GM19397 (cell line): Measurements from ENCODE around the gene CYP2S1.
"Not testable (repeated sequence)": the region's sequence is repeated elsewhere in the genome, so short reads cannot be mapped to it uniquely, and the experiment has no call there.

Experiments
- ATAC-seq: cut with Tn5 transposase; IDR thresholded peaks from one replicate; pipeline ENCODE4 v1.9.1; 2021; ENCODE audit warnings: mild to moderate bottlenecking, moderate library complexity; ENCODE audit not compliant: unreplicated experiment

The CYP2S1 gene, protein sequence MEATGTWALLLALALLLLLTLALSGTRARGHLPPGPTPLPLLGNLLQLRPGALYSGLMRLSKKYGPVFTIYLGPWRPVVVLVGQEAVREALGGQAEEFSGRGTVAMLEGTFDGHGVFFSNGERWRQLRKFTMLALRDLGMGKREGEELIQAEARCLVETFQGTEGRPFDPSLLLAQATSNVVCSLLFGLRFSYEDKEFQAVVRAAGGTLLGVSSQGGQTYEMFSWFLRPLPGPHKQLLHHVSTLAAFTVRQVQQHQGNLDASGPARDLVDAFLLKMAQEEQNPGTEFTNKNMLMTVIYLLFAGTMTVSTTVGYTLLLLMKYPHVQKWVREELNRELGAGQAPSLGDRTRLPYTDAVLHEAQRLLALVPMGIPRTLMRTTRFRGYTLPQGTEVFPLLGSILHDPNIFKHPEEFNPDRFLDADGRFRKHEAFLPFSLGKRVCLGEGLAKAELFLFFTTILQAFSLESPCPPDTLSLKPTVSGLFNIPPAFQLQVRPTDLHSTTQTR

DNA sequence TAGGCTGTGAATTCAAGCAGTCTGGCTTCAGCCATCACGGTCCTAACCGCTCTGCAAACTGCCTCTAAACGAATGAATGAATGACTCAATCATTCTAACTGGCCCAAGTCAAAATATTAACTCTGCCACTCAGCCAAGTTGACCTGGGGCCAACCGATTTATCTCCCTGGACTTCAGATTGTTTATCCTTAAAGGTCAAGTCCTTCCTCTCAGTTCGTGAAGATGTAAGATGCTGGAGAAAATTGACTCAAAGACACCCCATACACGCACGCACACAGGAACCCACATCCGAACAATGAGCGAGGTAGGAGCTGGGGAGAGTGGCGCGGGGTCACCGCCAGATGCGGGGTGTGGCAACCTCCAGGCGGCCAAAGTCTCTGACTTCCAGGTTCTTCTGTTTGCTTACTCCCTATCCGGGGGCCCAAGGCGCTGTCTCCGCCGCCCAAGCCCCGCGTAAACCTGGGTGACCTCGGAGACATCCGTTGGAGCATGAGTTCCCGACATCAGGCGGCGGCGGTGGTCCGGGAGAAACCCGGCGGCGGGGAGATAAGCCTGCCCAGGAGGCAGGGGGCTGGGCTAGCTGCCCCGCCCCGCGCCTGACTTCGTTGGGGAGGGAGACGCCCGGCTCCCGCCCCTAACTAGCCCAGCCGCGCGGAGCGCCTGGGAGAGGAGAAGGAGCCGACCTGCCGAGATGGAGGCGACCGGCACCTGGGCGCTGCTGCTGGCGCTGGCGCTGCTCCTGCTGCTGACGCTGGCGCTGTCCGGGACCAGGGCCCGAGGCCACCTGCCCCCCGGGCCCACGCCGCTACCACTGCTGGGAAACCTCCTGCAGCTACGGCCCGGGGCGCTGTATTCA lies at the start of gene CYP2S1:
Gene CYP2S1 (plus strand): TSS at position 646 of the 856 bp plus-strand sequence. CDS start 46 bp downstream, at position 692.
- ATAC-seq: no peak

DNA sequence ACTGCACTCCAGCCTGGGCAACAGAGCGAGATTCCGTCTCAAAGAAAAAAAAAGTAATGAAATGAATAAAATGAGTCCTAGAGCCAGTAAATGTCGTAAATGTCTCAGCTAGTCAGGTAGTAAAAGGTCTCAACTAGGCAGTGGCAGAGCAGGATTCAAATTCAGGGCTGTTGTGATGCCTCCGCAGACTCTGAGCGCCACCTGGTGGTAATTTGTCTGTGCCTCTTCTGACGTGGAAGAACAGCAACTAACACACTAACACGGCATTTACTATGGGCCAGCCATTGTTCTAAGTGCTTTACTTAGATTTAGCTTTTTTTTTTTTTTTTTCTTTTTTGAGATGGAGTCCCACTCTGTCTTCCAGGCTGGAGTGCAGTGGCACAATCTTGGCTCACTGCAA lies 48.6 kb upstream of the CYP2S1 start:
- no peak for ATAC-seq

GRCh38 chr19:41149831-41150230 lies 43.2 kb upstream of the CYP2S1 start:
- no peak for ATAC-seq

DNA sequence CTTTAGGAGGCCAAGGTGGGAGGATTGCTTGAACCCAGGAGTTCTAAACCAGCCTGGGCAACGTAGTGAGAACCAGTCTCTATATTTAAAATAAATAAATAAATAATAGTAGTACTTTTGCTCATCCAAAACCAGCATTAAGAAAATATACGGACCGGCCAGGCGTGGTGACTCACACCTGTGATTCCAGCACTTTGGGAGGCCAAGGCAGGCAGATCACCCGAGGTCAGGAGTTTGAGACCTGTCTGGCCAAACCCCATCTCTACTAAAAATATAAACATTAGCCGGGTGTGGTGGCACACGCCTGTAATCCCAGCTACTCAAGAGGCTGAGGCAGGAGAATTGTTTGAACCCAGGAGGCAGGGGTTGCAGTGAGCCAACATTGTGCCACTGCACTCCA lies 42.0 kb upstream of the CYP2S1 start:
- ATAC-seq: not testable (repeated sequence)

GRCh38 chr19:41154060-41154459 lies 39.0 kb upstream of the CYP2S1 start:
- no peak for ATAC-seq

DNA sequence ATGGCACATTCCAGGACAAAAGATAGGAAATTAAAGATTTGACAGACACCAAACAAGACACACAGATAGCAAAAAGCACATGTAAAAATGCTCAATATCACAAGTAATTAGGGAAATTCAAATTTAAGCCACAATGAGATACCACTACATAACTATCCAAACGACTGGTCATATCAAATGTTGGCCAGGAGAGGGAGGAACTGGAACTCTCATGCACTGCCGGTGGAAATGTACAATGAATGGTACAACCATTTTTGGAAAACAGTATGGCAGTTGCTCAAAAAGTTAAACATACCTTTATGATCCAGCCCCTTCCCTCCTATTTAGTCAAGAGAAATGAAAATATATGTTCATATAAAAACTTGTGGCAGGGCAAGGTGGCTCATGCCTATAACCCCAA lies 36.8 kb upstream of the CYP2S1 start:
- no peak for ATAC-seq

DNA sequence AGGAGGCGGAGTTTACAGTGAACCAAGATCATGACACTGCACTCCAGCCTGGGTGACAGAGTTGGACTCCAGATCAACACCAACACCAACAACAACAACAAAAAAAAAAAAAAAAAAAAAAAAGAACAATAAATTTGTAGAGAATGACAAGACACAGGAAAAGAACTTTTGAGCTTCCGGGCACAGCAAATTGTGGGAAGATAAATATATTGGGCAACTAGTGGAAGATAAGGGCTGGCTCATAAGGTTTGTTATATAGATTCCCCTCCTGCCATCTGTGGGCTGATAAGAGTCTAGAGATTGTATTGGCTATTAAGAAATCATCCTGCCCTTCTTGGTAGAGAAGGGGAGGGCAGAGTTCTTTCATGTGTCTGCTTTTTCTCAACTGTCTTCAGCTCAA lies 33.1 kb upstream of the CYP2S1 start:
- no peak for ATAC-seq

DNA sequence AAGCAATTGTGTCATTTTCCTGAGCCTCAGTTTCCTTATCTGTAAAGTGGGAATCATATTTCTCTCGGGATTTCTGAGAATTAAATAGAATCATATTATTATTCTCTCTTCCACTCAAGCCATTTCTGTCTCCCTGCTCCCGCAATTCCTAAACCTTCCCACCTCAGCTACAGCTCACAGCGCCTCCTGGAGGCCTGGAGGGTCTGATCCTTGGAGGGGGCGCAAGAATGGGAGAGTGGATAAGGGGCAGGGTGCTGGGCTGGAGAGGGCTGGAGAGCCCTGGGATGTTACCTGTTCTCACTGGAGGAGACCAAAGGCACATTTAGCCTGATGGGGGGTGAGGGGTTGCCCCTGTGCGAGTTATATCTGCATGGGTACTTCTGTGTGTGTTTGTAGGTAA lies 31.1 kb upstream of the CYP2S1 start:
- ATAC-seq: no peak

GRCh38 chr19:41166944-41167804 lies 25.8 kb upstream of the CYP2S1 start:
- no peak for ATAC-seq

DNA sequence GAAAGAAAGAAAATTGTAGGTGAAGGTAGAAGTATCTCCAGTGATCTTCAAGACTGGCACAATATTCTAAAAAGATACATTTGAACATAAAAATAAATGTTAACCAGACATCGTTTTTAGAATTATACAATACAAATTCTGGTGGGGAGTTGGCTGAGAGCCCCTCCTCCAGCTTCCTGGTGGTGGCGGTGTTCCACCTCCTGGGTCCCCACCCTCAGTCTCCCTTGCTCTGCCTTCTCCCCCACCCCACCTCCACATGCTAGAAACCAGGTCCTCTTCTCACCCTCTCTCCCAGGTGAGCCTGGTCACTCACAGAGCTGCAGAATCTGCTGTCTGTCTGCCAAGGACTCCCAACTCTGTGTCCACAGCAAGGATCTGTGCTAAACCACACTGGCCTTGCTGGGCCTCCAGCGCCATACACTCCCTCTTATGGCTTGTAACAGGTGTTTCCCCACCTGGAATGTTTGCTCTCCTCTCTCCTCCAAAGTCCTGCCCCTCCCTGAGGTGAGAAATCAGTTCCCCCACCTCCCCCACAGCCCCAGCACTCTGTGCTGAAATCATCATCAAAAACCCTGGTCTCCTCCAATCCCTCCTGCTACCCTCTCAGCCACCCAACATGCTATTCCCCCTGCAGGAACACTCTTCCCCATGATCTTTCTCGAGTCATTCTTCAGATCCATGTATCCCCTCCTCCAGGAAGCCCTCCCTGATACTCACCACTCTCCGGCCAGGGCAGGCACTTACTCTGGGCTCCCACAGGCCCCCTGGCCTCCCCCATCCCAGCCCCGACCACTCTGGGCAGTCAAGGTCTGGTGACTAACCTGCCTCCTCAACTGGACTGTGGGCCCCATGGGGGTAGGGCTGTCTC lies 20.5 kb upstream of the CYP2S1 start:
- no peak for ATAC-seq

DNA sequence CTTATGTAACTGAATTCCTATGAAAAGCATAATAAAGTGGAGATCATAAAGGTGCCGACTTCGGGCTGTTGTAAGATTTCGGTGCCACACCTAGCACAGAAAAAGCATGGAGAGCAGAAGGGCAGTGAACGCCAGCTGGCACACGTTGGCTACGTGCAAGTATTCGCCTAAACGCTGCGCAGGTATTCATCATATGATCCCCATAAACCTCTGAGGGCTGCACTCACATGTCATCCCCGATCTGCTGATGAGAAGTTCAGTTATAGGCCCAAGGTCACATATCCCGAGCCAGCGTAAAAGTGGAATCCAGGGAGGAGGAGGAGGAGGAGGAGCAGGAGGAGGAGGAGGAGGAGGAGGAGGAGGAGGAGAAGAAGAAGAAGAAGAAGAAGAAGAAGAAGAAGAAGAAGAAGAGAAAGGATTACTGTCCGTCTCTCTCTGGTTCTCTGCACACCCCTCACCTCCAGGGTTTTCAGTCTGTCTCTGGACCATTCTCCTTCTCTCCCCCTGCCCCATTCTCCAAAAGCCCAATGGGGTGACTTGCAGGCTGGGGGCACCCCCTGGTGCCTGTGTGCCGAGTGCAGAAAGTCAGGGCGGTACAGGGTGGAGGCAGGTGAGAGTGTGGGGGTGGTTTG lies 18.6 kb upstream of the CYP2S1 start:
- no peak for ATAC-seq

DNA sequence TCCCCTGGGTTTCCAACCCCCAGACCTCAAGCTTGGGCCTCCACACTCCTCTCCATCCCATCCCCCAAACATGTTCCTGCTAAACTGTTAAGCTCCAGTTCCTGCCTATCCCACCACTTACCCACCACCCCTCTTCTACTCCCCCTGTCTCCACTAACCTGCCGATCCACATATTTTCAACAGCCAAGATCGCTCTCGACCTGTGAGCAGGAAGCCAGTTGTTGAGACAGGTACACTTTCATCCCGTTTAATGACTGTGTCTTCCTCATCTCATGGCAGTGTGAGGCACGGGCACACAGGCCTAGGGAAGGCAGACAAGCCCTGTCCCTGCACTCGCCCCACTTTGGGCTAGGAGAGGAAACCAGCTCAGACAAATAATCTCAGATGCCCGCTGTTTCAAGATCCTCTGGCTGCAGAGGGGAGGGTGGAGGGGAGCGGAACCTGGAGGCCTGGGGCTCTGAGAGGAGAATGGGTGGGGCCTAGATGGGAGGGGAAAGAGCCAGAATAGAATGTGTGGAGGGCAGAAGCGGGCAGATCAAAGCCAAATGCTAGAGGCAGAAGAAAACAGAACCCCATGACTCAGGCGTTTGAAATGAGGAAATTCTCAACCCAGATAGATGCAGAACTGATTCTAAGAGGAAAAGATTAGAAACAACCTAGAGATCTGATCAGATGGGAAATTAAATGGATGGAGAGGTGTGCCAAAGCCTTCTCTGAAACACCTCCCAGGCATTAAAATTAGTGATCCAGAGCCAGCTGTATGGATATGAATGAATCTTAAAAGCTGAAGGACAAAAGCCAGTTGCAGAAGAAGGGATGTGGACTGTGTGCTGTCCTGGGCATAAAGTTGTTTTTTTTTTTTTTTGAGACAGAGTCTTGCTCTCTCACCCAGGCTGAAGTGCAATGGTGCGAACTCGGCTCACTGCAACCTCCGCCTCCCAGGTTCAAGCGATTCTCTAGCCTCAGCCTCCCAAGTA lies 16.9 kb upstream of the CYP2S1 start:
- ATAC-seq: no peak

GRCh38 chr19:41180173-41180572 lies 12.8 kb upstream of the CYP2S1 start:
- ATAC-seq: not testable (repeated sequence)

- ATAC-seq: no peak
Observed at GRCh38 chr19:41186971-41187883, 5.8 kb upstream of the CYP2S1 start.

GRCh38 chr19:41187884-41188279 lies 5.1 kb upstream of the CYP2S1 start:
- ATAC-seq: no peak

GRCh38 chr19:41189425-41190065 lies 3.5 kb upstream of the CYP2S1 start:
- ATAC-seq: no peak
